ENCODE results near the gene DDR1. TPM values are rescaled to one million over a fixed set of nuclear protein-coding genes. Genes with fewer than 3 reads are reported as not detected.
"Not testable (repeated sequence)": the region's sequence is repeated elsewhere in the genome, so short reads cannot be mapped to it uniquely, and the experiment has no call there.

DDR1 gene
- total RNA-seq, 2 donors from 2014 or later, result 140 to 151 TPM

DNA sequence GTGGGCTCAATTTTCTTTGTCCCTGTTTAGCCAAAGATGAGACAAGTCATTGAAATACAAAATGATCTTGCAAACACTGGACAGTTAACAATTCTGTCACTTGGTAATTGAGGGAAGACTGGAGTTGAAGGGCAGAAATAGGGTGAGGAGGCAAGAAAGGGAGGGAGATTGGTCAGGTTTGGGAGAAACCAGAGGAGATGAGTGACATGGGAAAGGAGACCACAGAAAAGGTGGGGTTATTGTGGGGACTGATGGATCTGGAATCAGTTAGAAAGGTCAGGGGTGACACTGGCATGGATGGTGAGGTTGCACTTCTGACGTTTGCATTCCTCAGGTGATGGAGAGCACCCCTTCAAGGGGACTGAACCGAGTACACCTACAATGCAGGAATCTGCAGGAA, 24.4 kb downstream of the DDR1 start:
- H3K4me3 Mint-ChIP-seq, result peak overlapping the region; percentile 93
- H3K4me1 Mint-ChIP-seq, result peaks cover 13% of the 10 kb centered on the region
- H3K27me3 ChIP-seq (ENCODE audit: control insufficient read depth, insufficient read depth, low read length, poor library complexity, severe bottlenecking), result no peaks in the 10 kb centered on the region
- no peak for DNase-seq
- peak overlapping the region; percentile 99 for H3K4me3 ChIP-seq (ENCODE audit: low read length)
- WGBS, 2 experiments (ENCODE audit: insufficient coverage in 1 of 2, insufficient read length in 1 of 2), result 53 to 73% methylated on average over 2 of the region's 2 CpGs
- H3K36me3 ChIP-seq (ENCODE audit: control insufficient read depth, insufficient read depth, low read length), result peaks cover 31% of the 10 kb centered on the region
- H3K9me3 Mint-ChIP-seq, result no peaks in the 10 kb centered on the region
- peak overlapping the region; percentile 63 for H3K9ac ChIP-seq (ENCODE audit: extremely low read depth, low read length, poor library complexity, severe bottlenecking)
- TF ChIP-seq, protein P1, sequence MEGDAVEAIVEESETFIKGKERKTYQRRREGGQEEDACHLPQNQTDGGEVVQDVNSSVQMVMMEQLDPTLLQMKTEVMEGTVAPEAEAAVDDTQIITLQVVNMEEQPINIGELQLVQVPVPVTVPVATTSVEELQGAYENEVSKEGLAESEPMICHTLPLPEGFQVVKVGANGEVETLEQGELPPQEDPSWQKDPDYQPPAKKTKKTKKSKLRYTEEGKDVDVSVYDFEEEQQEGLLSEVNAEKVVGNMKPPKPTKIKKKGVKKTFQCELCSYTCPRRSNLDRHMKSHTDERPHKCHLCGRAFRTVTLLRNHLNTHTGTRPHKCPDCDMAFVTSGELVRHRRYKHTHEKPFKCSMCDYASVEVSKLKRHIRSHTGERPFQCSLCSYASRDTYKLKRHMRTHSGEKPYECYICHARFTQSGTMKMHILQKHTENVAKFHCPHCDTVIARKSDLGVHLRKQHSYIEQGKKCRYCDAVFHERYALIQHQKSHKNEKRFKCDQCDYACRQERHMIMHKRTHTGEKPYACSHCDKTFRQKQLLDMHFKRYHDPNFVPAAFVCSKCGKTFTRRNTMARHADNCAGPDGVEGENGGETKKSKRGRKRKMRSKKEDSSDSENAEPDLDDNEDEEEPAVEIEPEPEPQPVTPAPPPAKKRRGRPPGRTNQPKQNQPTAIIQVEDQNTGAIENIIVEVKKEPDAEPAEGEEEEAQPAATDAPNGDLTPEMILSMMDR (conservative IDR thresholded peaks at IDR 0.05), result no peak
- H3K36me3 Mint-ChIP-seq (ENCODE audit: low read depth), result peaks cover 25% of the 10 kb centered on the region
- no peaks in the 10 kb centered on the region for H3K27me3 Mint-ChIP-seq (ENCODE audit: insufficient read depth)
- no peaks in the 10 kb centered on the region for H3K9me3 ChIP-seq (ENCODE audit: control insufficient read depth, low read length)
- no peak overlapping the region for H3K27ac ChIP-seq (ENCODE audit: low read depth, low read length)
- no peaks in the 10 kb centered on the region for H3K4me1 ChIP-seq (ENCODE audit: control insufficient read depth, insufficient read depth, low read length)
- H3K27ac Mint-ChIP-seq, result peak overlapping the region; percentile 90

DNA sequence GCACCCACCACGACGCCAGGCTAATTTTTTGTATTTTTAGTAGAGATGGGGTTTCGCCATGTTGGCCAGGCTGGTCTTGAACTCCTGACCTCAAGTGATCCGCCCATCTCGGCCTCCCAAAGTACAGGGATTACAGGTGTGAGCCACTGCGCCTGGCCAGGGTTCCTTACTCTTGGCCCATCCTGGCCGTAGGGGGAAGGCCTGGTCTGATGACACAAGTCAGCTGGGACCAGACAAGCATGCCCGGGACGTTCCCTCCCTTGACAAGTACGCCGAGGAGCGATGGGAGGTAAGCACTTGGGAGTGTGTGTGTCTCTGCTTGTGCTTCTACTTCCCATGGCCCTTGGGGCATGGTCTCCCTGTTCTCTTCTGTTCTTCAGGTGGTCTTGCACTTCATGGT, 26.2 kb downstream of the DDR1 start:
- H3K36me3 Mint-ChIP-seq (ENCODE audit: low read depth), result peaks cover 25% of the 10 kb centered on the region
- H3K9me3 Mint-ChIP-seq; H3K27me3 ChIP-seq (ENCODE audit: control insufficient read depth, insufficient read depth, low read length, poor library complexity, severe bottlenecking); H3K27ac Mint-ChIP-seq; H3K9ac ChIP-seq (ENCODE audit: extremely low read depth, low read length, poor library complexity, severe bottlenecking); H3K27ac ChIP-seq (ENCODE audit: low read depth, low read length); H3K4me3 ChIP-seq (ENCODE audit: low read length); H3K9me3 ChIP-seq (ENCODE audit: control insufficient read depth, low read length); H3K27me3 Mint-ChIP-seq (ENCODE audit: insufficient read depth); H3K4me1 ChIP-seq (ENCODE audit: control insufficient read depth, insufficient read depth, low read length); H3K4me3 Mint-ChIP-seq; DNase-seq: not testable (repeated sequence)
- H3K4me1 Mint-ChIP-seq, result peaks cover 20% of the 10 kb centered on the region
- 92 to 97% methylated on average over 11 to 12 of the region's 12 CpGs for WGBS, 2 experiments (ENCODE audit: insufficient coverage in 1 of 2, insufficient read length in 1 of 2)
- H3K36me3 ChIP-seq (ENCODE audit: control insufficient read depth, insufficient read depth, low read length), result peaks cover 31% of the 10 kb centered on the region

DNA sequence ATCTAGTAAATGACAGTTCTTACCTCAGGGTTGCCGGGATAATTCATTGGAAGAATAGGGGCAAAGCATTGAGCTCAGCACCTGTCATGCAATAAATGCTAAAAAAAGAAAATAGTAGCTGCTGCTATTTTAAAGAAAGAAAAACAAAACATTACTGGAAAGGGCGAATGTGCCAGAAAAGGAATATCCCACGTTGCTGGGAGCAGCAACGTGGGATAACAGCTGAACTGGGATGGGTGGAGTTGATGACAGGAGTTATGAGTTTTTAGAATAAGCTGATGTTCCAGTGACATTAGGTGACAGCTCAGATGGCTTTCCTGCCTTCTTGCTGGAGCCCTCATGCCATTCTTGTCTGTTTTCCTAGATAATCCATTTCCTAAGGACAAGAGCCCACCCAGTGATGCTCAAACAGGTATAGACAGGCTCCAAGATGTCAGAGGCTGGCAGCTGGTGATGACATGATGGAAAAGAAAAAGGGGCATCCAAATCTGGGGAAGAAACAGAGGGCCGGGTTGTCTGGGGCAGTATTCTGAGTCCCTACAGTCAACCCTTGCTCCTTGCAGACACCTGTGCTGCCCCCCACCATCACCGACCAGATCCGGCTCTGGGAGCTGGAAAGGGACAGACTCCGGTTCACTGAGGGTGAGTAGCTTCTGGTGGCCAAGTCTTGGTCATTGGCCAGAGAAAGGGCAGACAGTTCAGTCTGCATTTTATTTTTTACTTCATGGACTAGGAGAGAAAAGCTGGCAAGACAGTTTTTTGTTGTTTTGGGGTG, 28.6 kb downstream of the DDR1 start:
- TF ChIP-seq, protein P1 (conservative IDR thresholded peaks at IDR 0.05), result no peak
- Mint-ChIP-seq H3K4me1 (peaks cover 24% of the 10 kb centered on the region), H3K36me3 (ENCODE audit: low read depth) (peaks cover 38% of the 10 kb centered on the region), H3K27me3 (ENCODE audit: insufficient read depth) (no peaks in the 10 kb centered on the region), H3K4me3 (peak overlapping the region; percentile 71), H3K9me3 (no peaks in the 10 kb centered on the region), H3K27ac (peak overlapping the region; percentile 12)
- Histone ChIP-seq H3K9ac (ENCODE audit: extremely low read depth, low read length, poor library complexity, severe bottlenecking) (no peak overlapping the region), H3K36me3 (ENCODE audit: control insufficient read depth, insufficient read depth, low read length) (peaks cover 47% of the 10 kb centered on the region), H3K9me3 (ENCODE audit: control insufficient read depth, low read length) (no peaks in the 10 kb centered on the region), H3K27ac (ENCODE audit: low read depth, low read length) (no peak overlapping the region), H3K27me3 (ENCODE audit: control insufficient read depth, insufficient read depth, low read length, poor library complexity, severe bottlenecking) (no peaks in the 10 kb centered on the region), H3K4me1 (ENCODE audit: control insufficient read depth, insufficient read depth, low read length) (no peaks in the 10 kb centered on the region), H3K4me3 (ENCODE audit: low read length) (no peak overlapping the region)
- DNase-seq, result no peak
- 94 to 97% methylated on average over 8 of the region's 8 CpGs for WGBS, 2 experiments (ENCODE audit: insufficient coverage in 1 of 2, insufficient read length in 1 of 2)
